ENCODE data around the gene PDLIM4.
A peak's percentile ranks its signal among the peaks of the same experiment; 100 is the strongest.

Gene PDLIM4

GRCh38 chr5:132226516-132227234 is 30.8 kb upstream of the PDLIM4 start:
- TF ChIP-seq REST (IDR thresholded peaks at IDR 0.05; ENCODE audit: low read depth) (no peak), ZBTB7A (IDR thresholded peaks at IDR 0.05; ENCODE audit: low read depth) (no peak), NFIC (IDR thresholded peaks at IDR 0.05) (no peak), RAD21 (IDR thresholded peaks at IDR 0.05; ENCODE audit: low read depth) (no peak), TEAD4 (IDR thresholded peaks at IDR 0.05) (no peak), FOXM1 (IDR thresholded peaks at IDR 0.05; ENCODE audit: borderline replicate concordance, low read depth) (no peak), CEBPB (IDR thresholded peaks at IDR 0.05) (no peak), YY1 (IDR thresholded peaks at IDR 0.05; ENCODE audit: low read depth) (no peak), CREB1 (IDR thresholded peaks at IDR 0.05; ENCODE audit: low read depth) (no peak), EGR1 (IDR thresholded peaks at IDR 0.05) (no peak), TCF12 (IDR thresholded peaks at IDR 0.05; ENCODE audit: low read depth) (no peak), TAF1 (IDR thresholded peaks at IDR 0.05; ENCODE audit: low read depth) (no peak), EP300 (IDR thresholded peaks at IDR 0.05; ENCODE audit: borderline replicate concordance) (no peak)
- TF ChIP-seq, protein P1, sequence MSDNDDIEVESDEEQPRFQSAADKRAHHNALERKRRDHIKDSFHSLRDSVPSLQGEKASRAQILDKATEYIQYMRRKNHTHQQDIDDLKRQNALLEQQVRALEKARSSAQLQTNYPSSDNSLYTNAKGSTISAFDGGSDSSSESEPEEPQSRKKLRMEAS (IDR thresholded peaks at IDR 0.05): no peak
- TF ChIP-seq, protein P2, sequence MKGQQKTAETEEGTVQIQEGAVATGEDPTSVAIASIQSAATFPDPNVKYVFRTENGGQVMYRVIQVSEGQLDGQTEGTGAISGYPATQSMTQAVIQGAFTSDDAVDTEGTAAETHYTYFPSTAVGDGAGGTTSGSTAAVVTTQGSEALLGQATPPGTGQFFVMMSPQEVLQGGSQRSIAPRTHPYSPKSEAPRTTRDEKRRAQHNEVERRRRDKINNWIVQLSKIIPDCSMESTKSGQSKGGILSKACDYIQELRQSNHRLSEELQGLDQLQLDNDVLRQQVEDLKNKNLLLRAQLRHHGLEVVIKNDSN (IDR thresholded peaks at IDR 0.05): no peak

GRCh38 chr5:132227235-132227484 is 30.3 kb upstream of the PDLIM4 start:
- TF ChIP-seq CREB1 (IDR thresholded peaks at IDR 0.05; ENCODE audit: low read depth): no peak
- no peak for TF ChIP-seq YY1 (IDR thresholded peaks at IDR 0.05; ENCODE audit: low read depth)
- TF ChIP-seq TAF1 (IDR thresholded peaks at IDR 0.05; ENCODE audit: low read depth): no peak
- TF ChIP-seq NFIC (IDR thresholded peaks at IDR 0.05): no peak
- no peak for TF ChIP-seq TEAD4 (IDR thresholded peaks at IDR 0.05)
- TF ChIP-seq, protein P1 (IDR thresholded peaks at IDR 0.05): no peak
- no peak for TF ChIP-seq ZBTB7A (IDR thresholded peaks at IDR 0.05; ENCODE audit: low read depth)
- TF ChIP-seq FOXM1 (IDR thresholded peaks at IDR 0.05; ENCODE audit: borderline replicate concordance, low read depth): no peak

GRCh38 chr5:132227485-132228240 is 29.8 kb upstream of the PDLIM4 start, which contains the start of gene P4HA2:
Gene P4HA2, minus strand, starts transcription at chr5:132227853. Its CDS starts 9,227 bp downstream, at chr5:132218626.
- TF ChIP-seq ZBTB7A (IDR thresholded peaks at IDR 0.05; ENCODE audit: low read depth) (peak; percentile 55; the same call in 1 of the 2 replicates), TCF12 (IDR thresholded peaks at IDR 0.05; ENCODE audit: low read depth) (0 out of 2 replicates have a peak, but pooled peaks have one; percentile 16), EGR1 (IDR thresholded peaks at IDR 0.05) (no peak), EP300 (IDR thresholded peaks at IDR 0.05; ENCODE audit: borderline replicate concordance) (0 out of 2 replicates have a peak, but pooled peaks have one; percentile 14)
- TF ChIP-seq, protein P1 (IDR thresholded peaks at IDR 0.05): peak; percentile 40; the same call in 1 of the 2 replicates
- TF ChIP-seq, protein P2 (IDR thresholded peaks at IDR 0.05): 0 out of 2 replicates have a peak, but pooled peaks have one; percentile 4

GRCh38 chr5:132228241-132229035 is 29.1 kb upstream of the PDLIM4 start:
- TF ChIP-seq CREB1 (IDR thresholded peaks at IDR 0.05; ENCODE audit: low read depth) (no peak), CEBPB (IDR thresholded peaks at IDR 0.05) (no peak), NFIC (IDR thresholded peaks at IDR 0.05) (no peak), ZBTB7A (IDR thresholded peaks at IDR 0.05; ENCODE audit: low read depth) (no peak), EP300 (IDR thresholded peaks at IDR 0.05; ENCODE audit: borderline replicate concordance) (no peak), TAF1 (IDR thresholded peaks at IDR 0.05; ENCODE audit: low read depth) (no peak), EGR1 (IDR thresholded peaks at IDR 0.05) (no peak), TCF12 (IDR thresholded peaks at IDR 0.05; ENCODE audit: low read depth) (no peak), TEAD4 (IDR thresholded peaks at IDR 0.05) (no peak), REST (IDR thresholded peaks at IDR 0.05; ENCODE audit: low read depth) (no peak), FOXM1 (IDR thresholded peaks at IDR 0.05; ENCODE audit: borderline replicate concordance, low read depth) (no peak), RAD21 (IDR thresholded peaks at IDR 0.05; ENCODE audit: low read depth) (no peak), YY1 (IDR thresholded peaks at IDR 0.05; ENCODE audit: low read depth) (no peak)
- TF ChIP-seq, protein P1 (IDR thresholded peaks at IDR 0.05): no peak
- TF ChIP-seq, protein P2 (IDR thresholded peaks at IDR 0.05): no peak
